SKM-1 (cell line): Measurements from ENCODE around the gene ZFAND3.
"Not testable (repeated sequence)": the region's sequence is repeated elsewhere in the genome, so short reads cannot be mapped to it uniquely, and the experiment has no call there.

Source experiments
- DNase-seq: peaks from one replicate; lab custom pipeline; 2025; ENCODE audit not compliant: unreplicated experiment; lab: John Stamatoyannopoulos, UW

The ZFAND3 gene

DNA sequence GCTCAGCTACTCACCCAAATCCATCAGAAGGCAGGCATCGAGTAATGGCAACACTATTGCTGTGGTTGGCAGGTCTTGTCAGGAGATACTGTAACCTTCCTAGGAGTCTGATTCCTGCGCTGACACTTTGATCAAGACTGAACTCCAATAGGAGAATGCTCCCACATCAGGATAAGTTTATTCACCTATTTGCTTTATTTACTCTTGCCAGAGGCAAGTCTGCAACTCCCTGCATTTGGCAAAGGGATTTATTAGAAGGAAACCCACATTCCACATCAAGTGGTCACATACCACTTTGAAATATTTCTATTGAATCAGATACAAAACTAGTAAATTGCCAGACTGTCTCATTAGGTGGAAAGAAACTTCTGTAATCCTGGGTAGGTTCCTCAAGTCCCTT, 43.5 kb downstream of the ZFAND3 start:
- DNase-seq, result no peak

DNA sequence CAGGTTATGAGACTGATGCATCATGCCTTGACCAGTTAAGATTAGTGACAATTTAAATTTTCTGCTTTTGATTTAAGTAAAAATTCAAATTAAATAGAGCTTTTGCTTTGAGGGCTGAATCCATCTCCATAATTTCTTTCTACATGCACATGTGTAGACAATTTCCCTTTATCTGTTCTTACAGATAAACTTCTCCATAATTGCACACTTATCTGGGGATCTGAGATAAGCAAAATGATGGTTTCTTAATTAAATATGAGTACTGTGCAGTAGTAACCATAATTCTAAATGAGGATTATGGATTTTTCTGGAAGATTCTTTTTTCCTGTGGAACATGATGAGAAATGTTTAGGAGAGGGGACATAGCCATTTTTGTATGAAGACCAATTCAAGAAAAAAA, 44.7 kb downstream of the ZFAND3 start:
- no peak for DNase-seq

GRCh38 chr6:37865504-37865903, 46.0 kb downstream of the ZFAND3 start:
- no peak for DNase-seq

GRCh38 chr6:37866590-37867507, 47.3 kb downstream of the ZFAND3 start:
- DNase-seq, result no peak

DNA sequence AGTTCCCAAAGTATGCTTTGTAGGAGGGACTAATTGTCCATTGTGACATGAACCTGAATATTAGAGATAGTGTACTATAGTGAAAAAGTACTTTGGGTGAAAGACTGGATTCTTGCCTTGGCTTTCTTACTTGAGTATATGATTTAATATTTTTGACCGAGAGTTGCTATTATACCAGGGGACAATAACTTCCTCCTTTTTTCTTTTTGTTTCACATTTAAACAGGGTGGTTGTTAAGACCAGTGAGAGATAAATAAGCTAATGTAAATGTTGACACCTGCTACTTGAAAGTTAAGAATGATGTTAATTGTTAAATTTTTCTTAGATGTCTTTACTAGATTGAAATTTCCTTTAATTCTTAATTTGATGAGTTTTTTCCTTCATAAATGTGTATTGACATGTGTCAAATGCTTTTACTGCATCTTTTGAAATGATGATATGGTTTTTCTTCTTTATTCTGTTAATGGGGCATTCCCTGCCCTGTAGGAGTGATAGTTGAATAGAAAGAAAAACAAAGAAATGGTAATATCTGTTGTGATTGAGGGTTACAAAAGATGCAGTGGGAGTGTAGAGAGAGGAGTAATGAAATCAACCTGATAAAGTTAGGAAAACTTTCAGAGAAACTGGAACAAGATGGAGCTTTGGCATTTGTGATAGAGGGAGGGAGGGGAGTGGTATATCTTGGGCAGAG, 48.4 kb downstream of the ZFAND3 start:
- no peak for DNase-seq

GRCh38 chr6:37868447-37868825, 48.9 kb downstream of the ZFAND3 start:
- no peak for DNase-seq

- DNase-seq, result no peak
Measured at GRCh38 chr6:37871616-37872372, 52.3 kb downstream of the ZFAND3 start.

DNA sequence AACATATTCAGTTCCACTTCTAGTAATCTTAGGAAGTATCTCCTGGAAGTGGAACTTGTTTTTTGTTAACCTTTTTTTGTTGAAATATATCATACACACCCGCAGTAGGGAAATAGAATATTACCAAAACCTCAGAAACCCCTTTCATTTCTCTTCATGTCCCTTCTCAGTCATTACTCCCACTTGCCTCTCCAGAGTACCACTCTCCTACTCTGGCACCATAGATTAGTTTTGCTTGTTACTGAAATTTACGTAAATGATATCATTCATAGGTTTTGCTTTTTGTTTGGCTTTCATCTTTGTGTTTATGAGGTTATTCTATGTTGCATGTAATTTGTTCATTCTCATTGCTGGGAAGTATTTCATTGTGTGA, 52.8 kb downstream of the ZFAND3 start:
- DNase-seq, result no peak

DNA sequence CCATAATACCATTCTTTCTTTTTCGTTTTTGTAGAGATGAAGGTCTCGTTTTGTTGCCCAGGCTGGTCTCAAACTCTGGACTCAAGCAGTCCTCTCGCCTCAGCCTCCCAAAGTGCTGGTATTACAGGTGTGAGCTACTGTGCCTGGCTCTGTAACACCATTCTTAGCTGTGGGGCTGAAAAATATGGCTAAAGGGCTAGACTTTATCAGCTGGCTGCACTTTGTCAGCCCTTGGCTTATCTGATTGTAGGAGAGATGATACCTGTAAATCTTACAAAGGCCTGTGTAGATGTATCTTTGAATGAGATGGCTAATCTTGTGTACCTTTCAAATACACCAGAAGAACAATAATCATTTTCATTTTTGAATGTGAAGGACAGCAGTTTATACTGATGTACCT, 55.2 kb downstream of the ZFAND3 start:
- no peak for DNase-seq

GRCh38 chr6:37875561-37876309, 56.2 kb downstream of the ZFAND3 start:
- no peak for DNase-seq

- DNase-seq, result no peak
Measured at GRCh38 chr6:37876843-37877242, 57.3 kb downstream of the ZFAND3 start.

DNA sequence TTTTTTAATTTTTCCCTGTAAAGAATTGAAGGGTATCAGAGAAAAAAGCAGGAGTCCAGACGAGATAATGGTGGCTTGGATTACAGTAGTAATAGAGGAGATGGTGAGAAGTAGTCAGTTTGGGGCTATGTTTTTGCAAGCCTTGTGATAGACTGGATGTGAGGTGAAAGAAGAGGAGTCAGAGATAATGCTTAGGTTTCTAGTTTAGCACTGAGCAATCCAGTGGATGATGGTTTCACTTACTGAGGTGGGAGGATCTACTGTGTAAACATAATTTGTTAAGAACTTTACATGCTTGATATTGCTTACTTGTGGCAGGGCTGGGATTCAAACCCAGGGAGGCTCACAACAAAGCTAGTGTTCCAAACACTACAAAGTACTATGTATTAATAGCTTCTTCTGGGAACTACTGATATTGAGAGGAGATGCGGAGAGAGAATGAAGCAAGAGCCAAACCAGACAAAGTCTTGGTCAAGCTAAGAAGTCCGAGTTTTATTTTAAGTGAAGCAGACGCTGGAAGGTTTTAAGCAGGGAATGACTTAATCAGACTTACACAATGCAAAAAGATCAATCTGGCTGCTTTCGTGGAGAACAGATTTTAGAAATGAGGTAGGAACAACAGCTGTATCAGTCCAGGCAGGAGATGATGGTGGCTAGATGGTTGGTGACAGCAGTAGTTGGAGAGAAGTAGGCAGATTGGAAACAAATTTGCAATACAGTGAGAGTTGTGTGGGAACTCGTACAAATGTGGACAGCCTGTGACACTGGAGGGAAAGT, 58.0 kb downstream of the ZFAND3 start:
- no peak for DNase-seq

- DNase-seq, result no peak
Measured at GRCh38 chr6:37878150-37878710, 58.7 kb downstream of the ZFAND3 start.

GRCh38 chr6:37880602-37881001, 61.1 kb downstream of the ZFAND3 start:
- not testable (repeated sequence) for DNase-seq

DNA sequence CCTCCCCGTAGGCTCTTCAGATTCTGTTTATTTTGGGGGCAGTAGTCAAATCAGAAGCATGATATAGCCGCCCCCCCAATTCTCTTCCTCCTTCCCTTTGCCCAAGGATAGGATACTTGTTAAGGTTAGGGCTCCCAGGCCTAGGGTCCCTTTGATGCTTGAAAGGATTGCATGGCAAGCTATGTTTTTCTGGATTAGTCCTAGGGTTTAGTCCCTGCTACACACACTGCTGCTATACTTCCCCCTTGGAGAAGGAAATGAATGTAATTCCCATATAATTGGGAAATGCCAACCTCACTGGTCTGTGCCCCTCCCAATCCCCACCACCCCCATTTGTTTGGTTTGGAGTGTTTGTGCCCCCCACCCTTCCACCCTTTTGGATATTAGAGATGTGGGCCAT, 62.8 kb downstream of the ZFAND3 start:
- DNase-seq, result no peak

DNA sequence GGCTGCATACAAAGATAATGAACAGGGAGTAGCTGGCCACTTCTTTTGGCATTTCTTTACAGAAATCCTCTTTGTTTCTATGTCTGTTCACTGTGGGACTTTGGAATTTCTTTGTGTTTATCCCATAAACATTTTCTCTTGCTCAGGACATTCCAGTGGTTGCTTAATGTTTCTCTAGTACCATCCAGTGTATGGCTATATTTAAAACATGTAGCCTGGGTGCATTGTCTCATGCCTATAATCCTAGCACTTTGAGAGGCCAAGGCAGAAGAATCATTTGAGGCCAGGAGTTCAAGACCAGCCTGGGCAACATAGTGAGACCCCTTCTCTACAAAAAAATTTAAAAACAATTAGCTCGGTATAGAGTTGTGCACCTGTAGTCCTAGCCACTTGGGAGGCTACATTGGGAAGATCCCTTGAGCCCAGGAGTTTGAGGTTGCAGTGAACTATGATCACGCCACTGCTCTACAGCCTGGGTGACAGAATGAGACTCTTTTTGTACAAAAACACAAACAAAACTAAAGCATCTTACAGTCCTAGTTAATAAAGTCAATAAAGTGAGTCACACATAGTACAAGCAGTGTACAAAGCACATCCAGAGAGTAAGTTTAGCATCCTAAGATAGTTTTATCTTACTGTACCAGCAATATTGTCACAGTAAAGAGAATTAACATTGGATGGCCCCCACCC, 63.3 kb downstream of the ZFAND3 start:
- no peak for DNase-seq

DNA sequence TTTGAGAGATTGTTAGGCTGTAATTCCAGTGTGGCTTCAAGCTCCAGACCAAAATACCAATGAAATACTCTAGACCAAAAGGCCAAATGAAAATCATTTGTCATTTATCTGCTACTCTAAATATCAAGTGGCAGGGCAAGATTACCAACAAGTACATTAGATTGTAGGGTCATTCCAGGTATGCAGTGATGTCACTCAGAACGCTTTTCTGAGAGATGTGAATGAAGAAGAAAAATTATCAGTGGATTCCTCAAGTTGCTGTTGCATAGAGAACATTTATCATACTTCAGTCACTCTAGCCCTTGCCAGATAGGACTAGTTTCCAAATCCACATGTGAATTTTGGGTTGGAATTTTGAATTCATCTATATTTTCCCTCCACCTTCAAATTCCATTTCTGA, 65.0 kb downstream of the ZFAND3 start:
- DNase-seq, result no peak

- DNase-seq, result no peak
Measured at GRCh38 chr6:37889051-37889450, 69.5 kb downstream of the ZFAND3 start.

GRCh38 chr6:37889486-37889885, 70.0 kb downstream of the ZFAND3 start:
- DNase-seq, result no peak
